HG03432 (cell line): Measurements from ENCODE around the gene MET.
"Not testable (repeated sequence)": the region's sequence is repeated elsewhere in the genome, so short reads cannot be mapped to it uniquely, and the experiment has no call there.

ENCODE experiments used
- ATAC-seq: cut with Tn5 transposase; IDR thresholded peaks from one replicate; pipeline ENCODE4 v1.9.1; 2021; ENCODE audit warnings: mild to moderate bottlenecking, moderate library complexity; ENCODE audit not compliant: unreplicated experiment

MET gene

GRCh38 chr7:116742641-116743040 lies 70.6 kb downstream of the MET start:
- no peak for ATAC-seq

- not testable (repeated sequence) for ATAC-seq
Observed at GRCh38 chr7:116743835-116744234, 71.8 kb downstream of the MET start.

GRCh38 chr7:116746388-116746787 lies 74.4 kb downstream of the MET start:
- ATAC-seq: not testable (repeated sequence)

GRCh38 chr7:116751070-116751469 lies 79.1 kb downstream of the MET start:
- ATAC-seq: not testable (repeated sequence)

GRCh38 chr7:116752305-116753074 lies 80.5 kb downstream of the MET start:
- no peak for ATAC-seq

- ATAC-seq: no peak
Observed at GRCh38 chr7:116753130-116753529, 81.1 kb downstream of the MET start.

GRCh38 chr7:116754186-116754585 lies 82.2 kb downstream of the MET start:
- ATAC-seq: no peak

- no peak for ATAC-seq
Observed at GRCh38 chr7:116757283-116757682, 85.3 kb downstream of the MET start.

- ATAC-seq: not testable (repeated sequence)
Observed at GRCh38 chr7:116759642-116760041, 87.6 kb downstream of the MET start.

GRCh38 chr7:116762971-116763370 lies 91.0 kb downstream of the MET start:
- ATAC-seq: no peak

- ATAC-seq: no peak
Observed at GRCh38 chr7:116763647-116764046, 91.7 kb downstream of the MET start.

- no peak for ATAC-seq
Observed at GRCh38 chr7:116766881-116767280, 94.9 kb downstream of the MET start.

GRCh38 chr7:116769546-116769945 lies 97.5 kb downstream of the MET start:
- no peak for ATAC-seq

- no peak for ATAC-seq
Observed at GRCh38 chr7:116770941-116771340, 98.9 kb downstream of the MET start.

- no peak for ATAC-seq
Observed at GRCh38 chr7:116771640-116772039, 99.6 kb downstream of the MET start.

- no peak for ATAC-seq
Observed at GRCh38 chr7:116772423-116772863, 100.4 kb downstream of the MET start.

- no peak for ATAC-seq
Observed at GRCh38 chr7:116772926-116773749, 101.1 kb downstream of the MET start.

GRCh38 chr7:116776046-116776445 lies 104.0 kb downstream of the MET start:
- no peak for ATAC-seq

GRCh38 chr7:116776610-116777289 lies 104.8 kb downstream of the MET start:
- peak; percentile 84 for ATAC-seq

- ATAC-seq: no peak
Observed at GRCh38 chr7:116777651-116778281, 105.8 kb downstream of the MET start.

- ATAC-seq: no peak
Observed at GRCh38 chr7:116779216-116779615, 107.2 kb downstream of the MET start.
